Measurements from ENCODE around the gene CNST.
"Not testable (repeated sequence)": the region's sequence is repeated elsewhere in the genome, so short reads cannot be mapped to it uniquely, and the experiment has no call there.

CNST gene

DNA sequence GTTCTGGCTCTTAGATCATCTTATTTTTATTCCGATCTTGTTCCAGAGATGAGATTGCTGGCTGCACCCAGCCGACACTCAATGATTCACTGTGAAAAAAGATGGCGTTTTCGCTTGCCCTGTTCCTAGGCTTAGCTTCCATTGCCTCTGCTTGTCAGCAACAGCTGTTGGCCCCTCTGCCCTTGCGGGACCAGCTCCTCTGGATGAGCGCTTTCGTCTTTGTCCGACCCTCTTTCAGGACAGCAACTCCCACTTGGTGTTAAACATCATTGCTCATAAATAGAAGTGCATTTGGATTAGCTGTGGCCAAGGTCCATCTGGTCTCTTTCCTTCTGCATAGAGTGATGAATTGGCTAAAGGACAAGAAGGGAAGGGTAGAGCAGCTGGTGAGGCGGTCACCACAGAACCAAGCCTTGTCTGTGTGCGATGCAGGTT lies 114.5 kb downstream of the CNST start:
- DNase-seq, result no peak

DNA sequence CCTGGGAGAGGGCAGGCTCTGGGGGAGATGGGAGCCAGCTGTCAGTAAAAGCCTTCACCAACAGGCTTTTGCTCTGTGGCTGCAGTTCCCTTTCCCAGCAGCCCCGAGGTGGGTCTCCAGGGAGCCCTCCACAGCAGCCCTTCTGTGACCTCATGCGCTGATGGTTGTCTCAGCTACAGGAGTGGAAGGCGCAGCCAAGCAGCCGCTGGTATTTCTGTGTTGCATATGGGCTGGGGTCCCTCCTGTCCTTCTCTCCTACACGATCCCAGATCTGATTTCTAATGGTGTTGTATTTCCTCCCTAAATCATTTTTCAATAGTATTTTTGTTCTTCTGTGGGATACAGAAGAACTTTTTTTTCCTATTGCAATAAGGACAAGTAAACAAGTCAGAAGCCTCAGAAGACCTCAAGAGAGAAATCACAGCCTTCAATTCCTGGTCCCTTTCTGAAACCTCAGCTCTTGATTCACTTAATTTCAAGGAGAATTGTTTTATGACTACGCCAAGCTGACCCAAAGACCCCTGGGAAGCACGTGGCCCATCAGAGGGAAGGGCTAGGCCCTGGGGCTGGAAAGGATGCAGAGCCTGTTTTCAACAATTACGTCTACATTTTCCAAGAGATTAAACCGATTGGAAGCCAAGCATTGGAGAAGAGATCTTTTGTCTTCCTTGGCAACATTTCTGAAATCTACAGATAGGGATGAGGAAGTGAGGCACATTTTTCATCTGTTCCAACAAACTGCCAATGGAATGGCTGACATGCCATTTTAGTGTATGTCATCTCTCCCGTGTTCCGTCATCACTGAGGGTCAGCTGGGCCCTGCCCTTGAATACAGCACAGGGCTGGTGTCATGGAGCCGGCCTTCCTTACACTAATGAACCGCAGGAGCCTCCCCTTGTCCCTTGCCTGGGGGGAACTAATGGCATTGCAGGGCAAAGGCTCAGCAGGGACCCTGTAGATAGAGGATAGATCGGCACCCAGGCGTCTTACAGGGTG lies 115.9 kb downstream of the CNST start:
- no peak for DNase-seq

DNA sequence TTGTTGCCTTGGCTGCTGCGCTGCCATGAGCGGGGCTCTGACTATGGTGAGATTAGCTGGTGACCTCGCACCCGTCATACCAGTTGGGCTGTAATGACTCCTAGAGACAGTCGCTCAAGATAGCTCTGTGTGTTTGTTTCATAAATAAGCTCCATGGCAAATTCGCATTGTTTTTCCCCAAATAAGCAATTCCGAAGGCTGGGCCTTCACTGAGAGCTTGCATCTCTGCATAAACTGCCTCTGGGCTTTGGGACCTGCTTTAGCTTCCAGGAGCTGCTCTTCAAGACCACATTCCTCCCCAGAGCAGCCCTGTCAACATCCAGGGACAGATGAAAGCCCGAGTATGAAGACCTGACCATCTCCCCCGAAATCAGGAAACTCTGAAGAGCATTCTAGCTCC lies 117.3 kb downstream of the CNST start:
- no peak for DNase-seq

DNA sequence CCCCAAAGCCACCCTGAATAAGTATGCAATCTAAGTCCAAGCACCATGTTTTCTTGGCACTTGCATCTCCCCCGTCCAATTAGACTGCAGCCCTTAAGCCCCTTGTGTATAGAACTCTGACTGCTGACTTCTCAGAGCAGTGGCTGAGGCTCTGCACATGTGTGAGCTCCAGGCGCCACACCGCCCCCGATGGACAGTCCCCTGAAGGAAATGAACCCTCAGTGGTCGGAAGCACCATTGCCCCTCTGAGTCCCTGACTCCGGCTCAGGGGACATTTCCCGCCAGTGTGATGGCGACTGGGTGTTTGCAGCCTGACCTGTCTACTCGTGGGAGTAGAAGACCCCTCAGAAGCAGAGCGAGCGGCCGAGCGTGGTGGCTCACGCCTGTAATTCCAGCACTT lies 120.7 kb downstream of the CNST start:
- DNase-seq, result no peak

DNA sequence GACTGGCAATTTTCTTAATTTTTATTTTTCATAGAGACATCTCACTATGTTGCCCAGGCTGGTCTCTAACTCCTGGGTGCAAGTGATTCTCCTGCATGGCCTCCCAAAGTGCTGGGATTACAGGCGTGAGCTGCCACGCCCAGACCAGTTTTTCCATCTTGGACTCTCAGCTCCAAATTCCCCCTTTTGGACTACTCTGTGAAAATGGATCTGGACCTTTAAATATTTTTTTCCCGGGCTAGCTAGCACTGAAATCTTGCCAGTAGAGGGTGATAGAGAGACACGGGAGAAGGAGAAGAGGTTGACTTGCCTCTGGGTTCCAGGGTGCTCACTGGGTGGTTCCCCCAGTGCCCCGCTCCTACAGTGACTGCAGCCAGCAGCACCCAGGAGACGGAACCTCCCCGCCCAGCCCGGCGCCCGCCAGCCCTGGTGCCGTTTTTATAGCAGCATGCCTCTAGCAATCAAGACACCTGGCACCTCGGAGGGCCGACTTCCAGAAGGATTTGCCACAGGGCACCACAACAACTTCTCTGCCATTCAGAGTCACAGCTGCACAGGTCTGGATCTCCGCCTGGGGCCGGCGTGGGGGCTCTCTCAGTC lies 123.3 kb downstream of the CNST start:
- DNase-seq, result peak; percentile 90

DNA sequence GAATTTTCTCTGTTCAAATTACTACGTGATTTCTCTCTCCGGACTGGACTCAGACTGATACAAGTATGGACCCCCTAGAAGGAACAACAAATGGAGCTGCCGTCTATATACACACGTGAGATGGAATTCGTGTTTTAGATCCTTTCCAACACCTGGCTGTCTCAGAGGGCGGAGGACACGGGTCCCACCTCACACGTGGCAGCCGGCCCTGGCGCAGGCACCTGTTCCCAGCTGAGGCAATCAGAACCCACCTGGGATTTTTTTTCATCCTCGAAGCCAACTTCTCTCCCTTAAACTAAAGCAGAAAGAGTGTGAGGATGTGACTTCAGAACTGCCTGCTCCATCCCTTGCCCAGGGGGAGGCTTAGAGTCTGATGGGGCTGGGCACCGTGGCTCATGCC lies 123.8 kb downstream of the CNST start:
- DNase-seq, result no peak

DNA sequence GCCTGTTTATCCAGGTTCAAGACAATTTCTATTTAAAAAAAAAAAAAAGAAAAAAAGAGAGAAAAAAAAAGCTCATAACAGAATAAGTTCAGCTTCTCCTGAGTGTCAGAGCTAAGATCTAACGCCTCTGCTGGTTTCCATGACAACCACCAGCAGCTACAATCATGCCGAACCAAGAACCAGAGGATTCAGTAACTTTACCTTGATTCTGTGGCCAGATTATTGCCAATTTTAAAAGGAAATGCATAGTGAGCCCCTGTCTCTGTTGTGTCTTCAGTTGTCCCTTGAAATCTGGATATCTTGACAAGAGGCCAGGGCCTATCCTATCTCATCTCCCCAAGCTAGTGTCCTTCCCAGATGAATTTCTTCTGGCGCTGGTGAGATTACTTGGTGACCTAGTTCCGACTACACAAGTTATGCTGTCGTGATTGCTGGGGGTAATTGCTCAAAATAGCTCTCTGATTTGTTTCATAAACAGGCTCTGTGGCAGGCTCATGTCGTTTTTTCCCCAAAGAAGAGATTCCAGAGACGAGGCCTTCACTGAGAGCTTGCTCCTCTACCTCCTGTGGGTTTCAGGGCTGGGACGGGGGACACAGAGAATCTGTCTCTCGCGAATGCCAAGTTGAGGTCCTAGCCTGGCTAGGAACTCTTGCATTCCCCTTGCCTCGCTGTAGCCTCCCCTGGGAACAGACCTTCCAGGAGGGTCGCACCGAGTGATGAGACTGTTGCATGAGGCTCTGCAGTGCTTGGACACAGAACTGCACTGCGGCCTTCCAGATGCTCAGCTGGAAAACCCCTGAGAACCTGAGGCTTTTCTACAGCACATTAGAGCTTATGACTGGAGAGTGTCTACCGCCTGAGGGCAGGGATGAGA lies 125.6 kb downstream of the CNST start:
- DNase-seq, result no peak

DNA sequence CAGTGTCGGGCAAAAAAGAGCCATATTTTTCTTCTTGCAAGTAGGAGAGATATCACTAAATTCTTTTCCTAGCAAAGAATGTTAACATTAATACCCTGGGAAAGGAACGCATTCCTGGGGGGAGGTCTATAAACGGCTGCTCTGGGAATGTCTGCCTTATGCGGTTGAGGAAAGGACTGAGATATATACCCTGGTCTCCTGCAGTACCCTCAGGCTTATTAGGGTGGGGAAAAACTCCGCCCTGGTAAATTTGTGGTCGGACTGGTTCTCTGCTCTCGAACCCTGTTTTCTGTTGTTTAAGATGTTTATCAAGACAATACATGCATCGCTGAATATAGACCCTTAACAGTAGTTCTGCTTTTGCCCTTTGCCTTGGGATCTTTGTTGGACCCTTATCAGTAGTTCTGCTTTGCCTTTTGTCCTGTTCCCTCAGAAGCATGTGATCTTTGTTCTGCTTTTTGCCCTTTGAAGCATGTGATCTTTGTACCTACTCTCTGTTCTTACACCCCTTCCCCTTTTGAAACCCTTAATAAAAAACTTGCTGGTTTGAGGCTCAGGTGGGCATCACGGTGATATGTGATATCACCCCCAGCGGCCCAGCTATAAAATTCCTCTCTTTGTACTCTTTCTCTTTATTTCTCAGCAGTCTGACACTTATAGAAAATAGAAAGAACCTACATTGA lies 128.1 kb downstream of the CNST start:
- peak; percentile 80 for DNase-seq

DNA sequence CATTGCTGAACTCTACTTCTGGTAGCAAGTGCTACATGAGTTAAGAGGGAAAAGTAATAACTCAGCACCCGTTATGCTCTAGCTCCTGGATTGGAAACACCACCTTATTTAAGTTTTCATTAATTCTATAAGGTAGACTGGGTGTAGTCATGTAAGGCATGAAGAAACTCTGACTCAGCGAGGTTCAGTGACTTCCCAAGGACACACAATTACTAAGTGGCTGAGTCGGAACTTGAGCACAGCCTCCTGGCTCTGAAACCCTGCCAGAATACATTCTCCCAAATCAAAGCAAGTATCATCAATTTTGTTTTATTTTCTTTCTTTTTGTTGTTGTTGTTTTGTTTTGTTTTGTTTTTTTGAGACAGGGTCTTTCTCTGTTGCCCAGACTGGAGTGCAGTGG lies 128.9 kb downstream of the CNST start:
- no peak for DNase-seq

DNA sequence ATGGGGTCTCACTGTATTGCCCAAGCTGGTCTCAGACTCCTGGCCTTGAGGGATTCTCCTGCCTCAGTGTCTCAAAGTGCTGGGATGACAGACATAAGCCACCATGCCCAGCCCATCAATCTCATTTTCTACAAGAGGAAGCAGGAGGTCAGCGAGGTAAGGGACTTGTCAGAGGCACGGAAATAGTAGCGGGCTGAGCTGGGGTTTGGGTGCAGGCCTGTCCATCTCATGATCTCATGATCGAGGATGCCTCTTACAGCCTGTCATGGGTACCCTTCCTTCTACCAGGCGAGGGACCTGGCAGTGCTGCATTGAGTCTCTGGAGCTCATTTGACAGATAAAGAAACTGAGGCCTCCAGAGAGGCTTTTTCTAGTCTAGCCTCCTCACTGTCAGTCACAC lies 129.4 kb downstream of the CNST start:
- DNase-seq, result no peak

DNA sequence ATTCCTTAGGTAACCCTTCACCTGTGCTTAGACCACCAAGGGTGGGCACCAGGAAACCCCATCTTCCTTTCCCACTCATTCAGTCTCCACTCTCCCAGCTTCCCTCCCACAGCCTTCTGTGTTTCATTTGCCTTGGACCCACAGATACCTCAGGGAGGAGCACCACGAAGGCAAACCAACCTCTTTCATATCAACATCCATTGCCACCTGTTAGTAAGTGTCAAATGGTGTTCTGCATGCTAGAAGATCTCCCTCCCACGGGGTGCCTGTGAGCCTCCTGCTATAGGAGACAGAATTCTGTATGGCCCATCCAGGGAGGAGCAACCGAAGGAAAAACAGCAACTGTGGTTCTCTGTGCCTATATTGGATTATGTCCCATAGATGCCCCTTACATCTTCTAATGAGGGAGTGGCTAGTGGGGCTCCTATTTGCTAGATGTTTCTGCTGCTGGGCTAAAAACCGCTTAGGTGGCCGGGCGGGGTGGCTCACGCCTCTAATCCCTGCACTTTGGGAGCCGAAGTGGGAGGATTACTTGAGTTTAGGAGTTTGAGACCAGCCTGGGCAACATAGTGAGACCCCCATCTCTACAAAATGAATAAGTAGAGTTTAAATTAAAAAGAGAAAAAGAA lies 132.3 kb downstream of the CNST start:
- no peak for DNase-seq

DNA sequence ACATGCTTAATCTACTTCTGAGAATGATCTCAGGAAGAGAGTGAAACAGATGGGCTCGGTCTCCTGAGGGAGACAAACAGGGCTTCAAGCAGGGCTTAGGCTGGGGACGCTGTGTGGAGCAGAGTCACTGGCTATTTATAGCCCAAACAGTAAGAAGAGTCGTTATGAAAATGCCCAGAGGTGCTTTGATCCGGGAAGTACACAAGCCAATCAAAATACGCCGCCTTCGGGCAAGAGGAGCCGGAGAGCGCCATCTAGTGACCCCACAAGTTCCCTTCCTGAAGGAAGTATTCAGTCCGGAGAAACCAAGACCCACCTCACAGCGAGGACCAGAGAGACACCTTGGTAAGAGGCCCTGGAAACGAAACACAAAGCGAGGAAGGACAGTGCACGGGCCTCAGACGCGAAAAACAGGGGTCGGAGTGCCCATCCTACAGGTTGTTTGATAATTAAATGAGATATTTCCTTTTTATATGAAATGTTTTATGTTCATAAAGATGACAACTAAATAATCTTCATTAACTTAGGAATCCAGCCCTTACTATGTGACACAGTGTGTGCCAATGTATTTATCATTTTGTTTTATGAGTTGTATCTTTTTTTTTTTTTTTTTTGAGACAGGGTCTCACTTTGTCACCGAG lies 133.0 kb downstream of the CNST start:
- DNase-seq, result peak; percentile 97

DNA sequence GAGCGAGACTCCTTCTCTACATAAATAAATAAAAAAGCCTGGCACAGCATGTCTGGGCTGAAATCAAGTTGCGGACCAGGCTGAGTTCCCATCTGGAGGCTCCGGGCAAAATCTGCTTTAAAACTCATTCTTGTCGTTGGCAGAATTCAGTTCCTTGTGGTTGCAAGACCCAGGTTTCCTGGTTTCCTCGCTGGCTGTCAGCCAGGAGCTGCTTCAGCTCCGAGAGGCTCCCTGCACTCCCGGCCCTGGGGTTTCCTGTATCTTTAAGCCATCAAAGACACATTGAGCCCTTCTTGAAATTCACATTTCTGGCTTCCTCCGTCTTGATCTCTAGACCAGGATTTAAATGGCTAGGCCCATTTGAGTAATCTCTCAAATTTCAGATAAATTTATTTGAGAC lies 137.3 kb downstream of the CNST start:
- no peak for DNase-seq

DNA sequence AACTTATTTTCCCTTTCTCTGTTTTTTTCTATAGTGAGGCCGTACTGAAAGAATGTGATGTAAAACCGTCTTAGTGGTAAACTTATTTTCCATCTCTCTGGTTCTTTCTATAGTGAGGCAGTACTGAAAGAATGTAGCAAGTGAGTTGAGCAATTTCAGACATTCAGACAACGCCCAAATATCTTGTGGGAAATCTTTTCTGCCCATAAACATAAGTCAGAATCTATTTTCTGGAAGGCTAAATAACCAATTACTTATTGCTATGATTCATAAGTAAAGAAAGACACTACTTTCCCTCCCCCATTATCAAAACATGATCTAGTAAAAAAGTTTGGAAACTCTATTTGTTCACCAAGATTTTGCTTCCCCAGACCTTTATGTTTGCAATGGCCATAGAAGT lies 139.1 kb downstream of the CNST start:
- no peak for DNase-seq

DNA sequence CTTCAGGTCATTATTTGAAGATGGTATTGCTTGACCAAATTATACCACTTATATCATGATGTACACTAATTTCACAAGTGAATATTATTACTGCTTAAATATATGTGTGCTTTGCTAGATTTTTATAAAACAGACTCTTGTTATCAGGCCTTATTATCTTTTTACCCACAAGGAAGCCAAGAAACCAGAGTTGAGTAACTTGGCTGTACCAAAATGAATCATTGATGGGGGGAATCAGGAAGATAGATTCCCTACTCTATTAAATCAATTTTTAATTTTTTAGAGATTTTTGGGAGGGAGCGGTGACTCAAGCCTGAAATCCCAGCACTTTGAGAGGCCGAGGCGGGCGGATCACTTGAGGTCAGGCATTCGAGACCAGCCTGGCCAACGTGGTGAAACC lies 141.9 kb downstream of the CNST start:
- DNase-seq, result no peak

DNA sequence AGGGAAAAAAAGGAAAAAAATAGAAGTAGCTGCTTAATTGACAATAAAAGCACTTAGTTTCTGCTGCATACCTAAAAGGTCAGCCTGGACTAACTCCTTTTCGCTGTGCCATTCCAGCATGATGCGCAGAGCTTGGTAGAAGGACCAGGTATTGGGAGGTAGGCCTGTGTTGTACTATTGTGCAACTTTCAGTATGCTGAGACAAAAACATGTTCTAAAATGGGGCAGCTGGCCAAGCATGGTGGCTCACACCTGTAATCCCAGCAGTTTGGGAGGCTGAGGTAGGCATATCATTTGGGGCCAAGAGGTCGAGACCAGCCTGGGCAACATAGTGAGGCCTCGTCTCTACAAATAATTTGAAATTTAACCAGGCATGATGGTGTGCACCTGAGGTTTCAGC lies 142.9 kb downstream of the CNST start:
- DNase-seq, result no peak

DNA sequence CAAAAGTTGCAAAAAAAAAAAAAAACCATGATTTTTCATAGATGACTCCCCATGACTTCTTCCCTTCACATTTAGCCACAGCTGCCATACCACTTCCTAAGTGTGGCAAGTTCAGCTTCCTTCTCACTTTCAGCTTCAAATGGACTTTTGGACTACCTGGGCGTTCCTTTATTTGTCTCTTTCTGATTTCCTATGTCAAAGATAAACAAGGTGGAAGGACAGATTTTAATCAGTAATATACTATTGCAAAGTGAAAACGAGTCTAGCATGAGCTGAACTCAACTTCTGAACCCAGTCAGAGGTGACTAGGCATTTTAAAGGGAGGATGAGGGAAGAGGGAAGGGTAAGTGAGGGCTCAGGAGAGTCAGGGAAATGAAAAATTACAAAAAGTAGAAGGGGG lies 143.6 kb downstream of the CNST start:
- no peak for DNase-seq

DNA sequence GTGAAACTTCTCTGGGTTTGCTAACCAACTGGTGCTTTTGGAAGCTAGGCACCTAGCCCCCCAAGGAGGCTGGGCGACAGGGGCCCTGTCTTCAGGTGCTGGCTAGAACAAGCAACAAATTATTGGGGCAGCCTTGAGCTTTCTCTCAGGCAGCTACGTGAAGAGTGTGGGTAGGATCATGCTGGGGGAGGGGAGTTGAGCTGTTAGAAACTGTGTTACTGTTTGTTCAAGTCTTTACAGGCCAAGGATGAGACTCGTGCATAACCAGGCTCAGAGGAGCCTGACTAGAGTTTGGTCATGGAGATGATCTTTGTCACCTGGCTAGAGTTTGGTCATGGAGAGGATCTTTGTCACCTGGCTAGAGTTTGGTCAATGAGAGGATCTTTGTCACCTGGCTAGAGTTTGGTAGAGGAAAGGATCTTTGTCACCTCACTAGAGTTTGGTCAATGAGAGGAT lies 145.3 kb downstream of the CNST start:
- DNase-seq, result no peak

DNA sequence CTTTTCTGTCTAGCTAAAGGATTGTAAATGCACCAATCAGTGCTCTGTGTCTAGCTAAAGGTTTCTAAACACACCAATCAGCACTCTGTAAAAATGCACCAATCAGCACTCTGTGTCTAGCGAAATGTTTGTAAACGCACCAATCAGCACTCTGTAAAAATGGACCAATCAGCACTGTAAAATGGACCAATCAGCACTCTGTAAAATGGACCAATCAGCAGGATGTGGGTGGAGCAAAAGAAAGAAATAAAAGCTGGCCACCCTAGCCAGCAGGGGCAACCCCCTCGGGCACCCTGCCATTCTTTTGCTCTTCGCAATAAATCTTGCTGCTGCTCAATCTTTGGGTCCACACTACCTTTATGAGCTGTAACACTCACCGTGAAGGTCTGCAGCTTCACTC lies 146.2 kb downstream of the CNST start:
- not testable (repeated sequence) for DNase-seq

Measured in OCI-M1 (cell line).